ENCODE measurements around the gene TP73. TPM values are rescaled to one million over a fixed set of nuclear protein-coding genes. Genes with fewer than 3 reads are reported as not detected.
A peak's percentile ranks its signal among the peaks of the same experiment; 100 is the strongest.
"Not testable (repeated sequence)": the region's sequence is repeated elsewhere in the genome, so short reads cannot be mapped to it uniquely, and the experiment has no call there.

The TP73 gene
- total RNA-seq, 1 donor from 2014 or later: 5.2 TPM

DNA sequence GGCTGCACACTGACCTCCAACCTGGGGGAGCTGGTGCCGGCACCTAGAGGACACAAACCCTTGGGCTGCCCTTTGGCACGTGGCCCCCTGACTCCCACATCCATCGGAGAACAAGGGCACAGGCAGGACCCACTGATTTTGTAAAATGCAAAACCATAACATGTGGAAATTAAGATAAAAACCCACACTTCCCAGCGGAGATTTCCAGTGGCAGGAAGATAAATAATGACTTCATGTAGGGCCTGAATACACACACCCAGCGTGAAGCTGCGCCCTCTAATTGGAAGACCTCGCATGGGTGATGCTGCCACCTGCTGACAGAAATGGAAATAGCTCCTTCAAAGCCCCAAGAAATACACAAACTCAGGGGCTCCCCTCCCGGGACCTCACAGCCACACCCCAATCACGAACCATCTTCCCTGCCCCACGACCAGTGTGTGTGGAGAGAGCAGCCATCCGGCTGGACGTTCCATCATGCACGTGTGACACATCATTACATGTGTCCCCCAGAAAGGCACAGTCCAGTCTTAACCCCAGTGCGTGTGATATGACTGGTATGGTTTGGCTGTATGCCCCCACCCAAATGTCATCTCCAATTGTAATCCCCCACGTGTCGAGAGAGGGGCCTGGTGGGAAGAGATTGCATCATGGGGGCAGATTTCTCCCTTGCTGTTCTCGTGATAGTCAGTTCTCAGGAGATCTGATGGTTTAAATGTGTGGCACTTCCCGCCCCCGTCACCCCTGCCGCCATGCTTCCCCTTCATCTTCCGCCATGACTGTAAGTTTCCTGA is 33.2 kb upstream of the TP73 start:
- ATAC-seq: peak; percentile 77

DNA sequence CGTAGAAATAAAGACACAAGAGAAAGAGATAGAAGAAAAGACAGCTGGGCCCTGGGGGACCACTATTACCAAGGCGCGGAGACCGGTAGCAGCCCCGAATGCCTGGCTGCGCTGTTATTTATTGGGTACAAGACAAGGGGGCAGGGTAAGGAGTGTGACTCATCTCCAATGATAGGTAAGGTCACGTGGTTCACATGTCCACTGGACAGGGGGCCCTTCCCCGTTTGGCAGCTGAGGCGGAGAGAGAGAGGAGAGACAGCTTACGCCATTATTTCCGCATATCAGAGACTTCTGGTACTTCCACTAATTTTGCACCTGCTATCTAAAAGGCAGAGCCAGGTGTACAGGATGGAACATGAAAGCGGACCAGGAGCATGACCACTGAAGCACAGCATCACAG is 31.6 kb upstream of the TP73 start:
- ATAC-seq: no peak

GRCh38 chr1:3621151-3621671 is 31.1 kb upstream of the TP73 start:
- ATAC-seq: not testable (repeated sequence)

DNA sequence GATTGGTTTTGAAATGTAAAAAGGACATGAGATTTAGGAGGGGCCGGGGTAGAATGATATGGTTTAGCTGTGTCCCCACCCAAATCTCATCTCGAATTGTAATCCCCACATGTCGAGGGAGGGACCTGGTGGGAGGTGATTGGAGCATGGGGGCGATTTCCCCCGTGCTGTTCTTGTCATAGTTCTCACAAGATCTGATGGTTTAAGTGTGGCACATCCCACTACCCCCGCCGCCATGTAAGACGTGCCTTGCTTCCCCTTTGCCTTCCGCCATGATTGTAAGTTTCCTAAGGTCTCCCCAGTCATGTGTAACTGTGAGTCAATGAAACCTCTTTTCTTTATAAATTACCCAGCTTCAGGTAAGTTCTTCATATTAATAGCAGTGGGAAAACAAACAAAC is 30.2 kb upstream of the TP73 start:
- ATAC-seq: not testable (repeated sequence)

DNA sequence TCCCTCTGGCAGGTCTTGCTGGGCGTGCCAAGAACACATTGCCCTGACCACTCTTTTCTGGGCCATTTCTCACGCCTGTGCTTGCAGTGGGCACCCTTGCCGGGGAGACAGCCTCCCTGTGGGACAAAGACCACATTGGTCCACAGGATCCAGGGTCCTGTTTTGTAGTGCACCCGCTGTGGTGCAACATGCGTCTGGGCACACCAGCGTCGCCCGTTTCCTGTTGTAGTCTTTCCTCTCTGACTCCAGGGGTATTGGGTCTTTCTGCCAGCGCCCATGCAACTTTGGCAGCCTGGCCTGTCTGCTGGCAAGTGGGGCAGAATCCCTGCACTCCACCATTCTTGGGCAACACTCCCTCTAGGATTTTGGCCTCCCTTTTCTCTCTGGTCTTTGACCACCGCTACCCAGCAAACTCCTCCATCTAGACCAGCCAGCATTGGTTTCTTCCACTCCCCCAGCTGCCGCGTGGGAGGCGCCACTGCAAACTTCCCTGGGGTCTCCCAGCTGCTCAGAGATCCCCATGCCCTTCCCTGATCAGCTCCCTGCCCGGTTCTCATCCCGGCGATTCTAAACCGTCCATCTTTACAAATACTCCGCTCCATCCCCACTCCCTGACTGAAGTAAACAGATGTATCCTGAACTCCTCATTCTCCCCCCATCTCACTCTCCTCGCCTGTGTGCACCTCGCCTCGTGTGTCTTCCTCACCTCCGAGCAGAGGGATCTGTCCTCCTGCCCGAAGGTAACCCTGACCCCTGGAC is 28.7 kb upstream of the TP73 start:
- ATAC-seq: peak; percentile 1

DNA sequence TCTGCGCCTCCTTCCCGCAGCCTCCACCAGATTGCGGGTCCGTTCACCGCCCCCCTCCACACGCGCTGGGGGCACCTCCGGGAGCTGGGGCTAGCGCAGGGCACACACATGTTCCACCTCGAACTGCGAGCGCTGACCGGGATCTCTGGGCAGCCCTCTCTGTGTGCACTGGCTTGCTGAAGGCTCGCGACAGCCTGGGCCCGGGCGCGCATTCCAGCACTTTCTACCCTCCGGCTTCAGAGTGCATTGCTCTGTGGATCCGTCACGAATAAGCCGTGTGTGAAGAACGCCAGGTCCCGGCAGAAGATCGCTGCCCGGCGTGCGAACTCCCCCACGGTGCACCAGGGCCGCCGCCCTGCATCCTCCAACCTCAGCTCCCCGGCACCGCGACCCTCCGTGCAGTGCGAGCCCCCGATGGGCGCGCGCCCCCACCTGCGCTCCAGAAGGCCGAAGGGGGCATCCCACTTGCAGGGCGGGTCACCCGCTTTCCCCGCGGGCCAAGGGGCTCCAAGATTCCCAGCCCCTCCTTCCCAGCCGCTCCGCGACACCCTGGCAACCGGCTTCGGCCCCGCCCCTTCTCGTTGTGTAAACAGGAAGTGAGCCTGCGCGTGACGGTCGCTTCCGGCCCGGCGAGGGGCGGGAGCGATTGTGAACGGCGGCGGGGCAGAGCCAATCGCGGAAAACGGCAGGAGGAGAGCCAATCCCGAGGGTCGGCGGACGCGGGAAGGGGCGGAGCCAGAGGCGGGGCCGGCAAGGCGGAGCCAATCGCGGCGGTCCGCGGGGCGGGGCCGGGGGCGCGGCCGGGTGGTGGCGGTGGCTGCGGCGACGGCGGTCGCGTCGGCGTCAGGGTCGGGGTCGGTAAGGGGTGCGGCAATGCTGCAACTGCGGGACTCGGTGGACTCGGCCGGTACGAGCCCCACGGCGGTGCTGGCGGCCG is 27.8 kb upstream of the TP73 start, which contains the start of gene TPRG1L:
TSS of gene TPRG1L (plus strand) at position 816 of the 937 bp plus-strand sequence. CDS start at position 874, 58 bp downstream.
- ATAC-seq: peak; percentile 96

GRCh38 chr1:3625151-3625907 is 27.0 kb upstream of the TP73 start:
- peak; percentile 33 for ATAC-seq

DNA sequence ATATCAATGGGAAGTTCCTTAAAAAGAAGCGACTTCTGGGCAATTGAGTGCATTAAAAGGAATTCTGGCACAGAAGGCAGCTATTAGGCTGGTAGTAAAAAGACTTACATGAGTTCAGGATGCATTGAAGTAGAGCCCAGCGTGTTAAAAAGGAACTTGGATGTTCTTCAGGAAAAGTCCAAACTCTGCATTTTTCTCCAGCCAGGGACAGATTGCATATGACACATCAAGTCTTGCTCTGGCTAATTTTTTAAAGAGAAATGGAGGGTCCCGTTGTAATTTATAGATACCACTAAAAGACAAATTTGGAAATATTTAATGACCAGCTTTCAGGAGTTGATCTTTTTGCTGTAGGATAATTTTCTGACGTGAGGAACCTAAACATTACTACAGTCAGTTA is 26.3 kb upstream of the TP73 start:
- ATAC-seq: no peak

DNA sequence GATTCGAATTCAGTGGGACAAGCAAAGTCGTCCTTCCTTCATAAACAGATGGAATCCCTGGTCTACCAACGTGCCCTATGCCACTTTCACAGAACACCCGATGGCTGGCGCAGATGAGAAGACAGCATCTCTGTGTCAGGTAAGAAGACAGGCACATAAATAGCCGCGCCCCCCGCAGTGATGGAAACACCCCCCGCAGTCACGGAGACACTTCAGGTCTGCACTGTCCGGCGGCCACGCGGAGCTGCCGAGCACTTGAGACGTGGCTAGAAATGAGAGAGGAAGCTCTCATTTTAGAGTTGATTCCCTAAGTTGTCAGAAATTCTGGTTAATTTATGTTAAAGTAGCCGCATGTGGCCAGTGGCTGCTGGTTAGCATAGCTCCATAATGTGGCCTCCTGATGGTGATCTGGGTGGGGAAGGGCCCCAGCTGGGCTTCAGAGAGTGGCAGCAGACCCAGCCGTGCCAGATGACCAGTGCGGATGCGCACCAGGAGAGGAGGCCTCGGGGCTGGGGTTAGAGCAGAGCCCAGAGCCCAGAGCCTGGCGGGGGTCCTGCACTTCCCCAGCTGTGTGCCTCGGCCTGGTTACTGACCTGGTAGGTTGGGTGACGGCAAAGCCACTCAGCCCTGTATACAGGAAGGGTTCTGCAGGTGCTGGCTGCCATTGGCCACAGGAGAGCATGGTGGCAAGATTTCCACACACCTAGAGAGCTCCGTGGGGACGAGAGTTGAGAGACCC is 24.6 kb upstream of the TP73 start:
- ATAC-seq: no peak

GRCh38 chr1:3628445-3628844 is 23.9 kb upstream of the TP73 start:
- ATAC-seq: no peak

- no peak for ATAC-seq
Observed at GRCh38 chr1:3629561-3630160, 22.7 kb upstream of the TP73 start.

GRCh38 chr1:3630161-3630611 is 22.1 kb upstream of the TP73 start:
- no peak for ATAC-seq

DNA sequence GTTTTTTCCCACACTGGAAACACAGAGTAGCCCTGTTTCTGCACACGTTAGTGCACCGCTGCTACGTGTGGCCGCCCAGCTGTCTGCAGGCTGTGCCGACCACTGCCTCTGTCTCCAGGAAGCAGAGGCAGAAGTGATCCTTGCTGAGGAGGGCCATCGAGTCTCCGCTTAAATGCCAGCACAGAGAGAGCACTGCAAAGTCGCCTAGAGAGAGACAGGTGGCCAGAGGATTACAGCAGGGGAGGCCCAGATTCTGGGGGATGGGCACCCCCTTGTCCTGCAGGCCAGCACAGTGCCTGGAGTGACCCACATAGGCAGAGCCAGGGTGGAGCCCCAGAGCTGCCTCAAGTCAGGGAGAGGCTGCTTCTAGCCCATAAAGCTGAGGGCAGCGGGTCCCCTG is 21.4 kb upstream of the TP73 start:
- no peak for ATAC-seq

DNA sequence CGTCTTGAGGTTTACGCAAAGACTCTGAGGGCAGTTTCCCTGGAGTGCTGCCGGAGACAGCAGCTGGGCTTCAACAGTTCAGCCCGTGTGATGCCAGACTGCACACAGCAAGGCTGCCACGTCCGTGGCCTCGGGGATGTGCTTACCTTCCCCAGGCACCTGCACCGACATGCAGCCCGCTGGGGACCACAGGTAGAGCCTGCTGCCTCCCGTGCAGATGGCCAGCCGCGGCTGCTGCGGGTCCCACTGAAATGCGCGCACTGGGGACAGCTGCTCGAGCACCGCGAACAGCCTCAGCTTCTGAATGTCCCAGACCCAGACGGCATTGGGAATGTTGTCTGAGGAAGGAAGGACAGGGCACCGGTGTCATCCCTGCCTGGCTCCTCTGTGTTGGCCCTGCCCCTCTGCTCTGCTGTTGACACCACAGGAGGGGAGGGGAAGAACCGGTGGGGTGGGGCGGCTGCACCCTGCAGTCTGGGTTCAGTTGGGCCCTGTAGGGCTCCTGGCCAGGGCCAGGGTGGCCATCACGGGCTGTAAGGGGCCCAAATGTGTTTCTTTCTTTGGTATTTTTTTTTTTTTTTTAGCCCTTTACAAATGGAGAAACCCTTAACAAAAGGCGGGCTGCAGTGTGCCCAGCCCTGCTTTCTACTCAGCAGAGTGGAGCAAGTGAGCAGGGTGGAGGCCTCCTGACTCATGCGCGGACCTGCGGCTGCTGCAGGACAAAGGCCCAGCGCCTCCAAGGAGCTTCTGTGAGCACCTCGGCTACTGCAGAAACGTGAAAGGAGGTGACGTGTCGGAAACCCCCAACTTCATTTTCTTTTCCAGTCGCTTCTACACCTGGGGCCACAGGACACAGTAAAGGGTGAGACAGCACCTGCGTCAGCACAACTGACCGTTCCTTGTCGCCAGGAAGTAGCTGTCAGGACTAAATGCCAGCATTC is 20.7 kb upstream of the TP73 start:
- peak; percentile 83 for ATAC-seq

- ATAC-seq: no peak
Observed at GRCh38 chr1:3632298-3632697, 20.0 kb upstream of the TP73 start.

DNA sequence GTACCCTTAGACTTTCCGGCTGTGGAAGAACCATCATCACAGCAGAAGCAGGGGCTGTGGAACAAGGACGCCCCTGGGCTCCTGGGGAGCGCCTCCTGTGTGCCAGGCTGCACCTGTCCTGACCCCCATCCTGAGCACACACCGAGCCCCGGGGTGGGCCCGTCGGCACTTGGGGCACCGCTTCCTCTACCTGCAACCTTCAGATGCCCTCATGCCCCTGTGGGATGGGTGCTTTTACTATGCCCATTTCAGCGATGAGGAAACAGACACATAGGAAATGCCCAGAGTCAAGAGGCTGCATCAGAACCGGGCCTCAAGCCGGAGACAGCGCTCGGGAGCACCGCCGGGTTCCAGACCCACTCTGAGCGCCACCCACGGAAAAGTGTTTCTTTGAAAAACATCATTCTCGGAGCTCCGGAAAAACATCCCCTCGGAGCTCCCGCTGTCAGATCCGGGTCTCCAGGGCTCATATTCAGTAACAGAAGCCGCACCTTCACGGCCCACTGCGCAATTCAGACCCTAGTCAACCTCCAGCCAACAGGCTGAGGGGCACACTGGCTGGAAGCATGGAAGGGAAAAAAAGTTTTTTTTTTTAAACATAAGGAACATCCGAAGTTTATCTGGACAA is 19.5 kb upstream of the TP73 start:
- no peak for ATAC-seq

DNA sequence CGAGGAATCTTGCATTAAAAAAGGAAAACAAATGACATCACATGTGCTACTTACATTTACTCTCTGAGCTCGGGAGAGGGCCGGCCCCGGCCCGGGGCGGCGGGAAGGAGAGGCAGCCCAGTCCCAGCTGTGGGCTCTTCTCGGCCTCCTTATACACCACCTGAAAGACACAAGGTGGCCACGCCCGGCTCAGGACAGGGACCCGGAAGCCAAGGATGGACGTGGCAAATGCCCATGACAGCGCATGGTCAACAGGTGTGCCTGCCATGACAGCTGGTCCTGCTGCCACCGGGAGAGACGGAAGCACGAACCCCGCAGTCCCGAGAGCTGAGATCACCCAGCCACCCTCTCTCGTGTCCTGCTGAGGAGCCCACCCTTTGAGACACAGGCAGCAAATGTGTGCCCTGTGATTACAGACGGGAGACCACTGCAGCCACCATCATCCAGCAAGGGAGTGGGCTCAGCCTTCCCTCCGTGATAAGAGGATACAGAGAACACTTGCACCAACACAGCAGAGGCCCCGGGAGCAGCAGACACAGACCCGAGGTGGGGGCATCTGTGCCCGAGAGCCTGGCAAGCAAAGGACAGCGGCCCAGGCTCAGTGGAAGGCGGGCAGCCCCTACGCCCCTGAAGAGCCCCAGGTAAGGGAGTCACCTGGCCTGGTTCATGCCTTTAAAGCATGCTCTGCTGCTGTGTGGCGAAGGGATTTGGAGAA is 18.8 kb upstream of the TP73 start:
- no peak for ATAC-seq
